LoVo (cell line): Measurements from ENCODE around the gene IQCE.
"Not testable (repeated sequence)": the region's sequence is repeated elsewhere in the genome, so short reads cannot be mapped to it uniquely, and the experiment has no call there.

Source experiments
- DNase-seq: peaks from one replicate; pipeline ENCODE4 v3.0.0-alpha.2; 2016; ENCODE audit warnings: low spot score

IQCE gene

GRCh38 chr7:2533566-2533965 is 25.2 kb upstream of the IQCE start:
- not testable (repeated sequence) for DNase-seq

- not testable (repeated sequence) for DNase-seq
These were observed 24.6 kb upstream of the IQCE start for GRCh38 chr7:2534214-2534613.

DNA sequence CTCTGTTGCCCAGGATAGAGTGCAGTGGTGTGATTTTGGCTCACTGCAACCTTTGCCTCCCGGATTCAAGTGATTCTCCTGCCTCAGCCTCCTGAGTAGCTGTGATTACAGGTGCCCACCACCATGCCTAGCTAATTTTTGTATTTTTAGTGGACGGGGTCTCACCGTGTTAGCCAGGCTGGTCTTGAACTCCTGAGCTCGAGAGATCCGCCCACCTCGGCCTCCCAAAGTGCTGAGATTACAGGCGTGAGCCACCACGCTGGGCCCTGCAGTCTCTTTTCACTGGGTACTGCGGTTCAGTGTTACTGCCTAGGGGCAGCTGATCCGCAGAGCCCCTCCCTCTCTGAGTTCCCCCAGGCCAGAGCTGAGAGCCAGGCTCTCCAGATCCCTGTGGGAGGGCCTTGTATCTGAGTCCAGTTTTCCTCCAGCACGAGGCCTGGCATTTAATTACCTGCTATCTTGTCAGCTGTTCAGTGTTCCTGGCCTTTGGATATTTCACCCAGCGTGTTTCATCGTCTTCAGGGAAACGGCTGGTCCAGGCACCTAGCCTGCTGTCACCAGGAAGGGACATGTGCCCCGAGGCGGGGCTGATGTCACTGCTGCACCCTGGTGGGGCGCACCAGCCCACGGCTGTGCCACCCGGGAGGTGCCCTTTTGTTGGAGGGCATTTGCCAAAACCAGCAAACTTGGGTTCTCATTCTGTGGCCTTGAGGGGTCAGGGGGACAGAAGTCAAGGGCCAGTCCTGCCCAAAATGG is 22.7 kb upstream of the IQCE start:
- not testable (repeated sequence) for DNase-seq

DNA sequence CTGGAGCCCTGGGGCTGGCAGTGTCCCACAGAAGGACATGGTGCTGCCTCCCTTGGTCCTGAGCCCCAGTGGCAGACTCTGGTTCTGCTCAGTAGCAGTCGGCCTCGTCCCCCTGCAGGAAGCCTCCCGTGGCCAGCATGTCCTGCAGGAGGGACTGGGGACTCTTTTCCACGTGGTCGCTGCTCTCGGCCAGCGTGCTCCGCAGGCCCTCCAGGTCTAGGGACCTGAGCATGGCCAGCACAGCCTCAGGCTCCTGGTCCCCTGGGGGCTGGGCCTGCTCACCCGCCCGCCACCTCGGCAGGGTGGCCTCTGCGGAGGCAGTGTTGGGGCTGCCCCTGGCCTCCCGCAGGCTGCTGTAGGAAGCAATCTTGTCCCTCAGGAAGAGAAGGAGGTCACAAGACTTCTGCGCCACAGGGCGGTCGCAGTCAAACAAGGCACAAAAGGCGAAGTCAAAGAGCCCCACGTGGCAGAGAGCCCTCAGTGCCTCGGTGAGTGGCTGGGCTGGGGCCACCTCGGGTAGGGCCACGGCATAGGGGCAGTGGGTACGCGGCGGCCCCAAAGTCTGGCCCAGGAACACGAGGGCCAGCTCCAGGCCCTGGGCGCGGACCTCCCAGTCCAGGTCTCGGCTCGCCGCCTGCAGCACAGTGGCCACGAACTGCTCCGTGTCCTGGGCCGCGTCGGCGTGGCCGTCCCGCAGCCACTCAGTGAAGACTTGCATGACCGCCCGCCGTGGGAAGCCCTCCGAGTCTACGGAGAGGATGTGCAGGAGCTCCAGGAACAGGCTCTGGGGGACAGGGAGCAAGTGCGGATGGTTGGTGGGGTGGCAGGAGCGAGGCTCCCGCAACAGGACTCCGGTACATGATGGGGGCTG is 20.6 kb upstream of the IQCE start:
- DNase-seq = no peak

DNA sequence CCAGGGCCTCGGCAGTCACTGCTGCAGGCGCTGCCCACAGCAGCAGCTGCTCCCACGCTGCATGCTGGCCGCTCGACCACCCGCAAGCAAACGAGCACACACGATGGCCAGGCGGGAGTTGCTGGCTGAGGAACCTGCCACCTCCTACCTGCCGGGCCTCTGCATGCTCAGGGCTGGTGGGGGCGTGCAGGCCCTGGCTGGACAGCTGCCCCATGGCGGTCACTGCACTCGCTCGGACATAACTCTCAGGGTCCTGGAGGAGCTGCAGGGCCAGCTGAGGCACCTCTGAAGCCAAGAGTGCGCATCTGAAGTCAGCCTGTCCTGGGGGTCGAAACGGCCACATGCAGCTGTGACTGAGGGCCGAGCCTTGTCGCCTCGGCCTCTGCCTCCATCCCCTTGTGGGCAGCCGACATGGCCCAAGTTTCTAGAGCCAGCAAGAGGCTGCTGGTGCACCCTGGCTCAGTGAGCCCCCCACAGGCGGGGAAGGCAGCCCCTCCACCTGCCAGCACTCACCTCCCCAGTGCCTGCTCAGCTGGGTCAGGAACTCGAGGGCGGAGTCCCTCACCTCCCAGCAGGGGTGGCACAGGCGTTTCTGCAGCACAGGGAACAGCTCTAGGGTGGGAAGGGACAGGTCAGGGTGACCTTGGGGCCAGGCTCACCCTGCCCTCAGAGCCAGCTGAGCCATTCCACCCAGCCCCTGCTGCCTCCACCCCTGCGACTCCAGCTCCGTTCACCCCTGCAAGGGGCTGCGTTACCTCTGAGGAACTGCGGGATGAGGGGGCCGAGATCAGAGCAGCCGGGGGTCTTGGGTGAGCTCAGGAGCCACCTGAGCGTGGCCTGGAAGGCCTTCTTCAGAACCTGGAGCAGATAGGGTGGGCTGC is 19.5 kb upstream of the IQCE start:
- DNase-seq = no peak

DNA sequence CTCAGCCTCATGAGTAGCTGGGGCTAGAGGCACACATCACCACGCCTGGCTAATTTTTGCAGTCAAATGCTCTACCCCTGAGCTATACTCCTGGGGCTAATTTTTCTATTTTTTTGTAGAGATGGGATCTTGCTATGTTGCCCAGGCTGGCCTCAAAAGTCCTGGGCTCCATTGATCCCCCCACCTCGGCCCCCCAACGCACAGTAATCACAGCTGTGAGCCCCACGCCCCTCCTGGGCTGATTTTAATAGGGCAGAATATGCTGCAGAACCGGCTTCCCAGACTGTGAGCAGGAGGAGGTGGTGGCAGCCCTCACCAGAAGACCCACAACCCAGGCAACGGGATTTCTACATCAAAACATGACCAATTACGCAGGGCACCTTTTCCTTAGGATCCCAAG is 18.6 kb upstream of the IQCE start:
- no peak for DNase-seq

DNA sequence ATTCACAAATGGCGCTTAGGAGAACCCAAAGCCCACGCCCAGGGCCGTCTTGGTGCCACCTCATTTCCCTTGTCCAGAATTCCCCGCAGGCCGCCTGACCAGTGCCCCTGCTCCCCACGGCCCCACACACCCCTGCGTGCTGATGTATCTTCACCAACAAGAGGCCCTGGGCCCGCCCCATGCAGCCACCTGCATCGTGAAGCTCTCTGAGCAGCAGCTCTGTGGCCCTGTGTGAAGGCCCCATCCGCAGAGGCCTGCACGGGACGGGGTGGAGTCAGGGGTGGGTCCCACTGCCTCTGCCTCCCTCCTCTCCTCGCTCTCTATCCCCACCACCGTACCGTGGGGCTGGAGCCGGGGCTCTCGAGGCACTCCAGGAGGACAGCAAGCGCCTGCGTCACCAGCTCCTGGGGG is 18.1 kb upstream of the IQCE start:
- no peak for DNase-seq

GRCh38 chr7:2541291-2542010 is 17.3 kb upstream of the IQCE start:
- DNase-seq = no peak

GRCh38 chr7:2542011-2542915 is 16.5 kb upstream of the IQCE start:
- DNase-seq = no peak

DNA sequence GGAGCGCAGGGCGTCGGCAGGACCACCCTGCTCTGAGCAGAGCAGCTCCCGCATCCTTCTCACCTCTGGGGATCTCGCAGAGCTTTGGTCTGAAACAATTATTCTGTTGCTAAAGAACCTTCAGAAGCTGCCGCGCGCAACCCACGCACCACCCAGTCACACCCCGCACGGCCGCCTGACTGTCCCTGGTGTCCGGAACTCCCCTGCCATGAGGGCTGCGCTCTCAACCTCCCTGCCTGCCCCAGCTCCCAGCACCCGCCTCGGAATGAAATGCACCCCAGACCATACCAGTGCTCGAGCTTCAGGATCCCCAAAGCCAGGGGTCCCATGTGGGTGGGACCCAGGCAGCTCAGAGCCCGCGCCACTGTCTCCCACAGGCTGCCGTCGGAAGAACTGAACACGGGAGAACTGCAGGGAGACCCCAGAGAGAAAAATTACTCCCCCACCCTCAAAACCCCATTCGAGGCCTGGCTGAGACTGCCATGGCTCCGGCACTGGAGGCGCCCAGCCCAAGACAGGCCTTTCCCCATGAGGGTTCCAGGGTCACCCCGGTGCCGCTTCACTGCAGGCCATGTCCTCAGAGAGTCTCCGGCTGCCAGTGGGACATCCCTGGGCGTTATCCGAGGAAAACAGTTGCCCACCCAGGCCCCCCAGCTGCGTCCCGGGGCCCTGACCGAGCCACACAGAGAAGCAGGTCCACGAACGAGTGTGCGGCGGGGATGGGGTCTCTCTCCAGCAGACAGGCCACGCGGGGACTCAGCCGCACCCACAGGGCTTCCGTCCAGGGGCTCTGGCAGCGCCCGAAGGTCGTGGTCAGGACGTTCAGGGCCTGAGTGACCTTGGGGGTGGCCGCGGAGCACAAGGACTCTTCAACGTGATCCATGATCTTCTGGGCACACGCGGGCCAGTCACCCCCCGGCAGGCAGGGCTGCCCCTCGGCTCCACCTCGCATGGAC is 15.6 kb upstream of the IQCE start:
- no peak for DNase-seq

DNA sequence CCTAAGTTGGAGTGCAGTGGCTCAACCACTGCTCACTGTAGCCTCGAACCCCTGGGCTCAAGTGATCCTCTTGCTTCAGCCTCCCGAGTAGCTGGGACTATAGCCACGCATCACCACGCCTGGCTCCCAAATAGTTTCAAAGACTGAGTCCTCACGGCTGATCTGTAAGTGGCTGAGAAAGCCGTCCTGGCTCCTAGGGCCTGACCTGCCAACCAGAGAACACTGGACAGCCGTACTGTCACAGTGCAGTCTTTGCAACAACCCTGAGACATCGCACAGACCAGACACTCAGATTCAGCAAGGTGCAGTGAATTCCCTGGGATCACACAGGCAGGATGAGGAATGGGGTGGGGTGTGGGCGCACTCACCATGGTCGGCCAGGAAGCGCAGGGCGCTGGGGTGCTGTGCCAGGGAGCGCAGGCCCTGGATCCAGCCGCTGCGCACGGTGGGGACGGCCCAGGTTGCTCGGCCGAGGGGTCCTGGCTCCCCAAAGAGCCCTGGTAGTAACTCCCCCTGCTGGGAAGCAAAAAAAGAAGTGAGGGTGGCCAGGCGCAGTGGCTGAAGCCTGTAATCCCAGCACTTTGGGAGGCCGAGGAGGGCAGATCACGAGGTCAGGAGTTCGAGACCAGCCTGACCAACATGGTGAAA is 14.1 kb upstream of the IQCE start:
- DNase-seq = no peak

DNA sequence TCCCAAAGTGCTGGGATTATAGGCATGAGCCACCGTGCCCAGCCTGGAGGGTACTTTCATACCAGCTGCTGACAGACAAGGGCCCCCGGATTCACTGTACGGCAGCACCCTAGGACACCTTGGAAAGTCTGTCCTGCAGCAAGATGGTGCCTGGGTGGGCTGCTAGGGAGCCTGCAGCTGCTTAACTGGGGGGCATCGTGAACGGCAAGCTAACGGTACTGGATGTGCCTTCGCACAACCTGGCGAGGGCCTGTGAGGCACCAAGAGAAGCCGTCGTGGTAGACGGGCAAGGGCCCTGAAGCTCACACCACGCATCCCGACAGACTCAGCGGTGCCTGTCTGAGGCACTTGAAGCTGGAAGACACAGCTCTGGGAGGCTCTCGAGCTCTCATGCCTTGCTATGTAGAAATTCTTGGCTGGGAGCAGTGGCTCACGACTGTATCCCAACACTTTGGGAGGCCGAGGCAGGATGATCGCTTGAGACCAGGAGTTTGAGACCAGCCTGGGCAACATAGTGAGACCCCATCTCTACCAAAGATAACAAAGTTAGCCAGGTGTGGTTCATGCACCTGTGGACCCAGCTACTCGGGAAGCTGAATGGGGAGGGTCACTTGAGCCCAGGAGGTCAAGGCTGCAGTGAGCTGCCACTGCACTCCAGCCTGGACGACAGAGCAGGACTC is 12.9 kb upstream of the IQCE start:
- DNase-seq = no peak

DNA sequence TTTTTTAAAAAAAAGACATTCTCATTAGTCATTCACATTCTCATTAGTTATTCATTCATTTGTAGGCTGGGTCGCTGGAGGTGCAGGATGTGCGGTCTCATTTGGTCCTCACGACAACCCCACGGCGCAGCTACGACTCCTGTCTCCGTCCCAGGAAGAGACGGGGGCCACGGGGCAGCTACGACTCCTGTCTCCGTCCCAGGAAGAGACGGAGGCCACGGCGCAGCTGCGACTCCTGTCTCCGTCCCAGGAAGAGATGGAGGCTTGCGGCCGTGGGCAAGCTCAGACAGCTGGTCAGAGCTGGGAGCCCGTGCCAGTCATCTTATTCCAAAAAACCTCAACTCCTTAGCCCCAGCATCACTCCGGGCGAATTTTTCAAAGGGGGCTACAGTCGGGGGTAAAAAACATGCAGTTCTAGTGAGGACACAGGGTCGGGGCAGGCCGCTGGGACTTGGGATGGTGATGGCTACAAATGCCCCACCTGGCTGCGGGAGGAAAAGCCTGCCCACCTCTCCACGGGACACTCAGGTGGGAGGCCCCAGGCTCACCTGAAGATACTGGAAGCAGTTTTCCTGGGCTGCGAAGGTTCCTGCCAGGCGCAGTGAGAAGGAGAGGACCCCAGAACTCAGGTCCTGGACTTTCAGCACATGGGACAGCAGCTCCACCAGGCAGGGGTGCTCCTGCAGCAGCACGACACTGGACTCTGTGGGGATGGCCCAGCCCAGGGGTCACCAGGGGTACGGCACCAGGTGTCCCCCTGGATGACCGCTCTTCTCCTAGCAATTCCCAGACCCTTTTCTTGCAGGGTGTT is 11.8 kb upstream of the IQCE start:
- DNase-seq = no peak

- no peak for DNase-seq
These were observed 7.4 kb upstream of the IQCE start for GRCh38 chr7:2551418-2551817.

GRCh38 chr7:2553108-2553507 is 5.7 kb upstream of the IQCE start:
- no peak for DNase-seq

DNA sequence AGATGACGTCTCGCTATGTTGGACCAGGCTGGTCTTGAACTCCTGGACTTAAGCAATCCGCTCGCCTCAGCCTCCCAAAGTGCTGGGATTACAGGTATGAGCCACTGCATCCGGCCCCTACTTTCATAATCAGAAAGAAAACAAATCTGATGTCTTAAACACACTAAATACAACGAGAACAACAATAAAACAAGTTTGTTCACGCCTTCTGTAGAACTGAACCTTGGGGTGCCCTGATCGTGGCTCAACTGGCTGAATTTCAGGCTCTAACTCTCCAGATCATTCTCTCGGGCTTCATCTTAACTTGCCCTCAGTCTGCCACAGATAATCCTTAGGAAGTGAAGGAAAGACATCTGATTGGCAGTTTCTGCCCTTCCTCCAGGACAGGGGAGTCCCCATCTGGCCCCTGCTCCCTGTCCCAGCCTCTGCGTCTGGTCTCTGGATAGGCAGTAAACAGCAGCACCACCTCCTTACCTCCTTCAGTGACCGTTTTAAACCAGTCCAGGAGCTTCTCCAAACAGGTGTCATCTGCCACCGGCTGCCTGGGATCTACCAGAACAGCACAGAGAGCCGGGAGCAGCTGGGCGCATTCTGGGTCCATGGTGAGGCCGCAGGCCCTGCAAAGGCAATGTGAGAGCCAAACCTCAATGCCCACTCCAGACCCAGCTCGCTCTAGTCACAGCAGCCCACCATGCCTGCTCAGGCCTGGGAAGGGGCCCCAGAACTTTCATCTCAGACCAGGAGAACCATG is 4.8 kb upstream of the IQCE start:
- DNase-seq = no peak

DNA sequence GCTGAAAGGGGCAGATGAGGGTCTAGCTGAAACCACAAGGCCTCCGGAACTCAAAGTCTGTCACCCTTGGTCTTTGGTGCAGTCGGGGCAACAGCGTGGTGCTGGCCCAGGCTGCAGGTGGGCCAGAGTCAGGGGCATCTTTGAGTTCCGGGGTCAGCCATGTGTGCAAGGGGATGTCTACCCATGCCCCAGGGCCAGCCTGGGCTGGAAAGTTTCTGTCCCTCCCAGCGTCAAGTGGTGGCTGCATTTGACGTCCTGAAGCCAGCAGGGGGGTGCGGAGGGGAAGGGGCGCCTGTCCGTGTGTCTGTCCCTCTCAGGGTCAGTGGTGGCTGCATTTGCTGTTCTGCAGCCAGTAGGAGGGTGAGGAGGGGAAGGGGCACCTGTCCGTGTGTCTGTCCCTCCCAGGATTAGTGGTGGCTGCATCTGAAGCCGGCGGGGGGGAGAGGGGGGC is 4.1 kb upstream of the IQCE start:
- no peak for DNase-seq
